Esophagus muscularis mucosa (tissue), 4 donors: ENCODE measurements around the gene TRRAP. TPM values are rescaled to one million over a fixed set of nuclear protein-coding genes. Genes with fewer than 3 reads are reported as not detected.

Experiments used
- DNase-seq: peaks from one replicate; pipeline ENCODE4 v3.0.0-alpha.2; 2017; ENCODE audit errors: extremely low spot score
- H3K27ac ChIP-seq, 4 donors: fragments of 200-600 bp; sonication (generic); replicated peaks in 1 of 4; 1 replicate in 3 of 4; 2 replicates in 1 of 4; pipeline ENCODE4 v1.5.1; 2016 to 2019; ENCODE audit warnings: mild to moderate bottlenecking in 1 of 4
- H3K27me3 ChIP-seq, 4 donors: fragments of 200-600 bp; sonication (generic); one replicate each; pipeline versions ENCODE4 v1.5.1 to v1.6.0; 2016 to 2019
- H3K36me3 ChIP-seq, 4 donors: fragments of 200-600 bp; sonication (generic); one replicate each; pipeline ENCODE4 v1.5.1; 2016 to 2019
- H3K4me1 ChIP-seq, 4 donors: fragments of 200-600 bp; sonication (generic); one replicate each; pipeline ENCODE4 v1.5.1; 2016 to 2019
- H3K4me3 ChIP-seq, 4 donors: fragments of 200-600 bp; sonication (generic); 1 replicate in 2 of 4; 2 replicates in 2 of 4; pipeline ENCODE4 v1.5.1; 2016 to 2019; ENCODE audit warnings: mild to moderate bottlenecking in 4 of 4, moderate library complexity in 1 of 4
- H3K9me3 ChIP-seq, 4 donors: fragments of 200-600 bp; sonication (generic); 1 replicate in 3 of 4; 2 replicates in 1 of 4; pipeline ENCODE4 v1.5.1; 2016 to 2019
- CTCF ChIP-seq, 3 experiments: fragments of 200-600 bp in 2 of 3; fragments of 450-650 bp in 1 of 3; sonication (generic) in 2 of 3; IDR thresholded peaks; one replicate each; pipeline ENCODE4 v1.5.1; 2017 to 2019; ENCODE audit warnings: antibody characterized with exemption in 3 of 3, mild to moderate bottlenecking in 2 of 3, moderate library complexity in 1 of 3
- EP300 ChIP-seq: sonication (generic); formaldehyde crosslinking; IDR thresholded peaks from one replicate; pipeline ENCODE4 v1.6.1; 2017; ENCODE audit warnings: antibody characterized with exemption
- POLR2A ChIP-seq: fragments of 450-650 bp; IDR thresholded peaks from one replicate; pipeline ENCODE4 v1.6.1; 2017; ENCODE audit warnings: antibody characterized with exemption, moderate library complexity, mild to moderate bottlenecking, low read depth
- POLR2AphosphoS5 ChIP-seq, 2 donors: sonication (generic); formaldehyde crosslinking; IDR thresholded peaks; one replicate each; pipeline ENCODE4 v1.6.1; 2017; ENCODE audit warnings: antibody characterized with exemption in 2 of 2
- WGBS: methylation state at CpG from one replicate; pipeline ENCODE4 v1.1.5; 2018; 5-methylcytosine and 5-hydroxymethylcytosine counted together
- intact Hi-C: fragments of 100-400 bp; cut with DNase I; formaldehyde crosslinking; loops from one replicate; pipeline ENCODE4 v1.15.1; 2023
- total RNA-seq, 4 donors: library from RNA; depleted of rRNA; stranded (reverse); fragments of >200 nt; gene quantifications; one replicate each; pipeline versions ENCODE4 v1.1.0 to v1.2.1, GENCODE V29; 2016

Gene TRRAP
- total RNA-seq, 4 donors from 2014 or later: 22.9 to 38.0 (median 29.7) TPM

- H3K27me3 ChIP-seq: peaks cover 0 to 34% (median 3%) of the 10 kb centered on the region in 4 donors
- no peaks in the 10 kb centered on the region for H3K9me3 ChIP-seq
- H3K36me3 ChIP-seq: no peaks in the 10 kb centered on the region
- DNase-seq: no peak
- no peak overlapping the region for H3K4me3 ChIP-seq
- peaks cover 5 to 13% (median 8%) of the 10 kb centered on the region in 4 donors for H3K4me1 ChIP-seq
- no peak overlapping the region for H3K27ac ChIP-seq
- intact Hi-C loops: no loop called here
- WGBS: 70% methylated on average over 13 of the region's 14 CpGs
- TF ChIP-seq EP300 (no peak), POLR2A (no peak), CTCF (IDR thresholded peaks at IDR 0.05) (no peak), POLR2AphosphoS5 (IDR thresholded peaks at IDR 0.05) (no peak)
These were observed 13.4 kb upstream of the TRRAP start for GRCh38 chr7:98864731-98865453.

GRCh38 chr7:98866351-98866750 is 12.0 kb upstream of the TRRAP start:
- no peak overlapping the region for H3K4me3 ChIP-seq
- H3K27me3 ChIP-seq: peaks cover 0 to 48% (median 6%) of the 10 kb centered on the region in 4 donors
- no peaks in the 10 kb centered on the region for H3K36me3 ChIP-seq
- 91% methylated on average over 12 of the region's 12 CpGs for WGBS
- H3K9me3 ChIP-seq: no peaks in the 10 kb centered on the region
- TF ChIP-seq POLR2A (no peak), EP300 (no peak), CTCF (IDR thresholded peaks at IDR 0.05) (no peak), POLR2AphosphoS5 (IDR thresholded peaks at IDR 0.05) (no peak)
- peaks cover 13 to 26% (median 20%) of the 10 kb centered on the region in 4 donors for H3K4me1 ChIP-seq
- intact Hi-C loops: no loop called here
- H3K27ac ChIP-seq: no peak overlapping the region
- no peak for DNase-seq

- WGBS: 89% methylated on average over 7 of the region's 7 CpGs
- intact Hi-C loops: no loop called here
These were observed 11.6 kb upstream of the TRRAP start for GRCh38 chr7:98866765-98867164.

GRCh38 chr7:98868450-98868849 is 9.9 kb upstream of the TRRAP start:
- H3K36me3 ChIP-seq: no peaks in the 10 kb centered on the region

More at GRCh38 chr7:98866765-98867164, 11.6 kb upstream of the TRRAP start:
- peaks cover 13 to 26% (median 20%) of the 10 kb centered on the region in 4 donors for H3K4me1 ChIP-seq
- DNase-seq: no peak
- TF ChIP-seq EP300 (no peak), CTCF (IDR thresholded peaks at IDR 0.05) (no peak), POLR2A (no peak), POLR2AphosphoS5 (IDR thresholded peaks at IDR 0.05) (no peak)
- H3K9me3 ChIP-seq: no peaks in the 10 kb centered on the region
- H3K27me3 ChIP-seq: peaks cover 0 to 52% (median 7%) of the 10 kb centered on the region in 4 donors
- no peak overlapping the region for H3K4me3 ChIP-seq
- H3K36me3 ChIP-seq: no peaks in the 10 kb centered on the region
- H3K27ac ChIP-seq: no peak overlapping the region

More at GRCh38 chr7:98868450-98868849, 9.9 kb upstream of the TRRAP start:
- intact Hi-C loops: no loop called here
- 67% methylated on average over 2 of the region's 2 CpGs for WGBS
- peaks cover 13 to 26% (median 20%) of the 10 kb centered on the region in 4 donors for H3K4me1 ChIP-seq
- H3K27ac ChIP-seq: no peak overlapping the region
- no peak for TF ChIP-seq EP300
- TF ChIP-seq POLR2A: no peak
- TF ChIP-seq POLR2AphosphoS5 (IDR thresholded peaks at IDR 0.05): no peak
- no peak for TF ChIP-seq CTCF (IDR thresholded peaks at IDR 0.05)
- no peak overlapping the region for H3K4me3 ChIP-seq
- peaks cover 0 to 62% (median 7%) of the 10 kb centered on the region in 4 donors for H3K27me3 ChIP-seq
- no peak for DNase-seq
- no peaks in the 10 kb centered on the region for H3K9me3 ChIP-seq
